Kidney glomerular epithelial cell (primary cell): Measurements from ENCODE around the gene TMEM63A.
"Not testable (repeated sequence)": the region's sequence is repeated elsewhere in the genome, so short reads cannot be mapped to it uniquely, and the experiment has no call there.

Experiments
- DNase-seq: peaks from one replicate; lab custom pipeline; 2025; lab: John Stamatoyannopoulos, UW

TMEM63A gene

DNA sequence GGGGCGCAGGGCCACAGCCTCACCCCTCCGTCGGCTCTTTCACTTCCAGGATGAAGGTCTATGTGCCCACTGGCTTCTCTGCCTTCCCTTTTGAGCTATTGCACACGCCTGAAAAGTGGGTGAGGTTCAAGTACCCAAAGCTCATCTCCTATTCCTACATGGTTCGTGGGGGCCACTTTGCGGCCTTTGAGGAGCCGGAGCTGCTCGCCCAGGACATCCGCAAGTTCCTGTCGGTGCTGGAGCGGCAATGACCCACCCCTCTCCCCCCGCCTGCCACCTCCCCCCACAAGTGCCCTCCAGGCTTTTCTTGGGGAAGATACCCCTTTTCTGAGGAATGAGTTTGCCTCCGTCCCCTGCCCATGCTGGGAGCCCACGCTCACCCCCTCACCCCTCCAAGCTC lies 37.1 kb downstream of the TMEM63A start:
- DNase-seq = no peak

DNA sequence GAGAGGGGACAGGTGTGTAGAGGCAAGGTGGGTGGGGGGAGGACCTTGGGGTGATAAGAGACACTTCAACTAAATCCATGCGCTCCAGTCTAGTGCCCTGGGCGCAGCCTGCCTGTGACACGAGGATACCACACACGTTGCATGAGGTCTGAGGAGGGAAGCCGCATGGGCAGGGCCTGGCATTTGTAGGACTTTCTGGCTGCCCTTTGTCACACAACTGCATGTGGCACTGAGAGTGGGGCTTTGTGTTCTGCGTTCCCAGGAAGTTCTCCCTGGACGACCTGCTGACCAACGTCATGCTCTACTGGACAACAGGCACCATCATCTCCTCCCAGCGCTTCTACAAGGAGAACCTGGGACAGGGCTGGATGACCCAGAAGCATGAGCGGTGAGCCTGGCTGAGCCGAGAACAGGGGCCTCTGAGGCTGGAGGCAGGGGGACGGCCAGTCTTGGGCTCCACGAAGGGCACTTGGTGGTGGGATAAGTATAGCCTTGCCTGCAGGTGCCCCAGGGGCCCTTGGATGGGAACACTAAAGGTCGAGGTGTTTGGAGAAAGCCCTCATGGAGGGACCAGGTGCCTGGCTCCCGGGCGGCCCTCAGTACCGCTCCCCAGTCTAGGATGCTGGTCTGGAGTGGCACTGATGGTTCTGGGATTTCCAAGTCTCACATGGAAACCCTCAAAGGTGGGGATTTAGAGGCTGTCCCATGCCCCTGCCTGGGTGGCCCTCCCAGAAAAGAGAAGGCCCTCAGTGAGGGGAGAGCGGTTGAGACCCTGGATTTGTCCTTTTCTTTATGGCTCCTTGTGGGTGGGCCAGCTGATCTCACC lies 37.7 kb downstream of the TMEM63A start:
- no peak for DNase-seq

DNA sequence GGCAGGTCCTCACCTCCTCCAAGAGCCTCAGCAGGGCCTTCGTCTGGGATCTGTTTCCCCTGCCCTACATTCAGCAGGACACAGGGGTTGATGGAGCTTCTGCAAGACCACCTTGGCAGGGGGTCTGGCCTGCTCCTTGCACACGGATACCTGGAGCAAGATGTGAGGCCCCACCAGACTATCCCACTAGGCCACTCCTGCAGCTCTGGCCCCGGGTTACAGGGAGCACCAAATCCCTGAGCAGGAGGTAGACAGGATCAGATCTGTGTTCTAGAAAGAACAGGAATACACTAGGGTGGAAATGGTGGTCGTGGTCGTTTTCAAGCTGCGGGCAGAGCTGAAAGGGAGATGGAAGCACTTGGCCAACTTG lies 38.8 kb downstream of the TMEM63A start:
- no peak for DNase-seq

DNA sequence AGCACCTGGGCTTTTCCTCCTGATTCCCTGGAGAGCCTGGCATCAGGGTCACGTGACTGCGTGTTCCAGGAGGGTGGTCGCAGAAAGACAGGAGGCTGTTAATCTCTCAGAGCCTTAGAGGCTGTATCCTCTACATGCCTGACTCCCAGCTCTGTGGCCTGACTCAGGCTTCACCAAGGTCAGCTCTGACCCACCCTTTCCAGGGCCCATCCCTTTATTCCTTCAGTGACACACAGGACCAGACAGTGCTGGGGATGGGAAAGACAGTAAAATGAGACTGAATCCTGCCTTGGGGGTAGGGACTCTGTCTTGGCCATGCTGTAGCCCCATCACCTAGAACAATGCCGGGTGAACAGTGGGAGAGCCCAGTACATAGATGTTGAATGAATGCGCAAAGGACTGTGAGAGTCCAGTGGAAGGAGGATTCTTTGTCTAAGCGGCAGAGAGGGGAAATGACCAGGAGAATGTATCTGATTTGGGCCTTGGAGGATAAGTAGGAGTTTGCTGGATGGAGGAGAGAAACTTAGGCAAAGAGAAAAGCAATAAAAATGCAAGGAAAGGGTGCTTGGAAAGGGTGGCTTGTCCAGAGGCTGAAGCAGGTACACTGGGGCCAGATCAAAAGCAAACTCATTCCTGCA lies 39.3 kb downstream of the TMEM63A start:
- DNase-seq = no peak

DNA sequence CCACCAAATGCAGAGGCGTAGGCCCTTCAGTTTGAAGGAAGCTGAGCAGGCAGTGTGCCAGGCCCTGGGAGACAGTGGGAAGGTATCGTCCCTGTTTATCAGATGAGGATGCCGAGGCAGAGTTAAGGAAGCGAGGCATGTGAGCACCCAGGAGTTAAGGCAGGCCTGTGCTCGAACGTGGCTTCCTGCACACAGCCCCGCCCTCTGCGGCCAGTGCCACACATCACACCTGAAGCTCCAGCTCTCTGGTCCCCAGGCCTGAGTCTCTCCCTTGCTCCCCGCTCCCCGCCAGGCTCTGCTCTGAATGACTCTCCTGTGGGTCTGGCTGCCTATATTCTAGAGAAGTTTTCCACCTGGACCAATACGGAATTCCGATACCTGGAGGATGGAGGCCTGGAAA lies 40.1 kb downstream of the TMEM63A start:
- DNase-seq = no peak

DNA sequence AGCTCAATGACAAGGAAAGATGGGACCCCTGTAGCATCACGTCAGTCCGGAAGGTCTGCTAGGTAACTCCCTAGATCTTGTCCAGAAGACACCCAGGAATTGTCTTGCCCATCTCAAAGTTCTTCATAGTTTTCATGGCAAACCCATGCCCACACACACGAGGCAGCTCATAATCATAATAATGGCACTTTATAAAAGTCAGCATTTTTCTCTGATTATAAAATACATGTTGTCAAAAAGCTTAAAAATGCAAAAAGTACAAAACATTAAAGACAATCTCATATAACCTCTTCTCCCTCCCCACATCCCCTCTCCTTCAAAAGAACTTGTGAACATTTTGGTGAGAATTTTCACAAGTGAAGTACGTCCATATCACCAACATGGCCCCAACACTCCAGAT lies 41.5 kb downstream of the TMEM63A start:
- DNase-seq = no peak

DNA sequence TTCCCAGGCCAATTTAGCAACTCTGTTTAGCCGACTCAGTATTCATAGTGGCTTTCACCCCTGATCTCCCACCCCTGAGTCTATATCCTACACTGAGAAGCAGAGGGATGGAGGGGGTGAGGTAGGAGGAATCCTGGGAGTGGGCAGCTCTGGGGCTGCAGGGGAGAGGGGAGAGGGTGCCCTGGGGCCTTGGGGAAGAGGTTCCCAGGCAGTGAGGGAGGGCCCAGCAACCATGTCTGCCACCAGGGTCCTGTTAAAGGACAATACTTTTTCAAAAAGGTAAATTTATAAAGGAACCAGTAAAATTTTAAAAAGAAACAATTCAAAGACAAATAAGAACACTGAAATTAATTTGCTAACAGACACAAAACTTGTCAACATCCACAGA lies 42.0 kb downstream of the TMEM63A start:
- DNase-seq = no peak

DNA sequence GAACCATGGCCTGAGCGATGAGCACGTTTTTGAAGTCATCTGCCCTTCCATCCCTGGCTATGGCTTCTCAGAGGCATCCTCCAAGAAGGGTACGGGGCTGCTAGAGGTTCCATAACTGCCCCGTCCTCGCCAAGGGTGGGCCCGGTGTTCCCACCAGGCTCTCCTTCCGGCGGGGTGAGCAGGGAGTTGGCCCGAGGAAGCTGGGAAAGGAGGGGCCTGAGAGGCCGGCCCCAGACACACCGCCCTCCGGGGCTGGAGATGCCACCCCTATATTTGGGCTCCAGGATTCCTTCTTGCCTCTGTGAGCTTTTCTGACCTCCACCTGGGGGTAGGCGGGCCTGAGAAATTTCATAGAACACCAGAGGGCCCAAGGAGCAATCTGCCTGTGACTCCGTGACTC lies 43.4 kb downstream of the TMEM63A start:
- DNase-seq = no peak

DNA sequence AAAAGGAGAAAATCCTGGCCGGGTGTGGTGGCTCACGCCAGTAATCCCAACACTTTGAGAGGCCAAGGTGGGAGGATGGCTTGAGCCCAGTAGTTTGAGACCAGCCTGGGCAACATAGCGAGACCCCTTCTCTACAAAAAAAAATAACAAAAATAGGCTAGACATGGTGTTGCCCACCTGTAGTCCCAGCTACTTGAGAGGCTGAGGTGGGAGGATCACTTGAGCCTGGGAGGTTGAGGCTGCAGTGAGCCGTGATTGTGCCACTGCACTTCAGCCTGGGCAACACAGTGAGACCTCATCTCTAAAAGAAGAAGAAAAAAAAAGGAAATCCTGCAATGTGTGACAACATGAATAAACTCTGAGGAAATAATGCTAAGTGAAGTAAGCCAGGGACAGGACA lies 45.9 kb downstream of the TMEM63A start:
- not testable (repeated sequence) for DNase-seq

DNA sequence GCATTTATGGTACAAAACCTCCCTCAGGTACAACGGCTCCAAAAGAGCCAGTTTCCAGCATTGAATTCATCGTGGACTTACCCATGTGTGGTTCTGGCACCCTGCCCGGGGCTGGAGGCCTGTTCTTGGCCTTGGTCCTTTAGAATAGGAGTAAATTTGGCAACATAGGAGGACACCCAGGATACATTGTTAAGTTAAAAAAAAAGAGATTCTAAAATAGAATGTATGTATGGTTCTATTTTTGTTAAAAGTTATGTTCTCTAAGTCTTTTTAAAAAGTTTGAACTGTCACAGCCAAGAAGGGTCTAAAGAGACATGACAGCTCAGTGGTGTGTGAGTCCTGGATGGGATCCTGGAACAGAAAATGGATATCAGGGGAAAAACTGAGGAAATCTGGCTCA lies 46.3 kb downstream of the TMEM63A start:
- no peak for DNase-seq

DNA sequence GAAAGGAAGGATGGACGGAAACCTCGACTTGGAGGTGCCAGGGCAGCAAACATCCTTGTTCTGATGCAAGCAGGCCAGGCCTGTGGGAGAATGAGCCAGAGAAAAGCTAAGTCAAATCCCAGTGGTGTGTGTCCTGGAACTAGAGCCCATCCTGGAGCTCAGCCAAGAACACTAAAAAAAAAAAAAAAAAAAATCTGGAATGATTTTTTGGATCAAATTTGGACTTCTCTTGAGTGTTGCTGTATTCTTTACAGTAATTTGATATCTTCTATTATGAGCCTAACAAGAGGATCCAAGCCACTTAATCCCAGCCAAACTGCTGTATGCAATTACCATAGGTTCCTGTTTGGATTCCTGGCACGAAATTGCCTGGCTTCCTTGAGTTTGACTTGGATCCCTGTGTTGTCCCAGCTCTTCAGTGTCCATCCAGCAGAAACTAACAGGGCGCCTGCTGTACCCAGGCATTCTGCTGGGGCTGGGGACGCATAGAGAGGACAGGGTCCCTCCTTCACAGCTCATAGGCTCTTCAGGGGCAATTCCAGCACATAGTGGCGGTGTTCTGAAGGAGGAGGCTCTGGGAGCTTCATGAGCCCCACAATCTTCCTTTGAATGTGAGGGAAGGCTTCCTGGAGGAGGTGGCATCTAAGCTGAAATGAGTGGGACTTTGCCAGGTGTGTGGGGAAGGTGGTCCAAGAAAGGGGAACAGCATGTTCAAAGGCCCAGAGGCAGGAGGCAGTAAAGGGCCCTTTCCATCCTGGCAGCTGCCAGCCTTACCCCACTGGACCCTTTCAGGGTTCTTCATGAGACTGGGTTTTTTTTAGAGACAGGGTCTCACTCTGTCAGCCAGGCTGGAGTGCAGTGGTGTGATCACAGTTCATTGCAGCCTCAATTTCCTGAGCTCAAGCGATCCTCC lies 47.5 kb downstream of the TMEM63A start:
- DNase-seq = no peak

DNA sequence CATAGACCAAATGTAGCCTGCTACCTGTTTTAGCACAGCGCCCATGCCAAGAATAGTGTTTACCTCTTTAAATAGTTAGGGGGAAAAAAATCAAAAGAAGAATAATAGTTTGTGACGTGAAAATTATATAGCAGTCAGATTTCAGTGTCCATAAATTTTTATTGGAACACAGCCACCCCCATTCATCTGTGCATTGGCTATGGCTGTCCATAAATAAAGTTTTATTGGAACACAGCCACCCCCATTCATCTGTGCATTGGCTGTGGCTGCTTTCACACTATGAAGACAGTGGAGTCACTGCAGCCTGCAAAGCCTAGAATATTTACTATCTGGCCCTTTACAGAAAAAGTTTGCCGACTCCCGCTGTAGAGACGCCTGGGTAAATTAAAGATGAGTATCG lies 51.3 kb downstream of the TMEM63A start:
- no peak for DNase-seq

DNA sequence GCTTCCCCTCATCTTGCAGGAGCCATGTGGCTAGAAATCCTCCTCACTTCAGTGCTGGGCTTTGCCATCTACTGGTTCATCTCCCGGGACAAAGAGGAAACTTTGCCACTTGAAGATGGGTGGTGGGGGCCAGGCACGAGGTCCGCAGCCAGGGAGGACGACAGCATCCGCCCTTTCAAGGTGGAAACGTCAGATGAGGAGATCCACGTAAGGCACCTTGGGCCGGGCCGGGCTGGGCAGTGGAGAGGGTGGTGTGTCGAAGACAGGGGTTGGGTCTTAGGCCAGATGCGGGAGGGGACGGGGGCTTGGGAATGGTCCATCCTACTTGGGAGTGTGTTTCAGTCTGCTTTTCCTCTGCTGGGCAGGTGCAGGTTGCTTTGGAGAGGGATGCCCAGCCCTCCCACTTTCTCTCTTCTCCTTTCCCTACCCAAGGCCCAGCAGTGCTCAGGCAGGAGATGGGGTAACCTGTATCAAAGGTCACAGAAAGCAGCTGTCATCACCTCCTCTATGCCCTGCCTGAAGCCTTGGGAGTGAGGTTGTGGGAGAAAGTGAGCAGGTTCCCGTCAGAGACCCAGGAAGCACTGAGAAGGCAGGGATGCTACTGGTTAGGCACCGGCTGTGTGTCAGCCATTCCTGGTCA lies 53.4 kb downstream of the TMEM63A start:
- DNase-seq = no peak

DNA sequence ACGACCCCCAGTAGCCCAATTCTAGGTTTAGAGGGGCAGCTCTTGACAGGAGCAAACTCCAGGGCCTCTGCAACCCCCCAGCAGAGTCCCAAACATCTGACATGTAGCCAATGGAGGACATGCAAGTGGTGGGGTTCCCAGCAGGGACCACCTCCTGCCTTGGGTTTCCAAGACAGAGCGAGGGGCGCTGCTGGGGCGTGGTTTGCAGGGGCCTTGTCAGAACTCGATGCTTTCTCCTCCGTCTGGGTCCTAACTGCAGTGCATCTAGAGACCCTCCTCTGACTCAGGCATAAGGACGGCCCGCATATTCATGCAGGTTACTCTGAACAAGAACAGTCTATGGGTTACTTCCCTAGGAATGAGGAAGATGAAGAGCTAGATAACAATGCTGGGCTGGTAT lies 55.1 kb downstream of the TMEM63A start:
- DNase-seq = no peak

DNA sequence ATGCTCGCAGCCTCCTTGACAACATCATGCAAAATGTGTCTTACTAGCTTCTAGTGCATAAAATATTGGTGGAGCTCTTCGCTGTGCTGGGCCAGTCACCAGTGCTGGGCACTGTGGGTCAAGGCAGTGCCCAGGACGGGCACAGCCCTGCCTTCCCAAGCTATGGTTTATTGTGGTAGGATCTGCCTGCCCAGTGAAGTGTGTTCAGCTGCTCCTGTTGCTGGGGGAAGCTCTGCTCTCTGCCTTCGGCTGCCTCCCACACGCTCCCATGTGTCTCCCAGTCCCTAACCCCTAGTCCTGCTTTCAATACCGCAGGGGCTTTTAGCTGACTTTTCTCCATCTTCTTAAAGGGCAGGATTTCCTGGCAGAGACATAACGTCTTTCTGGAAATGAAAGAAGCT lies 56.6 kb downstream of the TMEM63A start:
- DNase-seq = peak; percentile 44

DNA sequence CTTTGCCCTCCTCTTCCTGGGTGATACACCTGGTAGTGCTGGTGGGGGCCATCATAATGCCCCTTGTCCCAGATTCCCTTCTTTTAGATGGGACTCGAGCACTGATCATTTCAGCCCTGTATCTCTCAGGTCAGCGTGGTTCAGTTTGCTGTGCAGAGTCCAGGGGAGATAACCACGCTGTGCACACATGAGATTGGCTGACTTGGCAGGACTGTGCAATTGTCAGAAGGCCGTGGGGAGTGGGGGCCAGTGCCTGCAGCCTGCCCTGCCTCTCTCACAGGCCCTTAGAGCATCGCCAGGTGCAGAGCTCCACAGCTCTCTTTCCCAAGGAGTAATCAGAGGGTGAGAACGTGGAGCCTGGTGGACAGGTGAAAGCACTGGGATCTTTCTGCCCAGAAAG lies 57.1 kb downstream of the TMEM63A start:
- DNase-seq = no peak

DNA sequence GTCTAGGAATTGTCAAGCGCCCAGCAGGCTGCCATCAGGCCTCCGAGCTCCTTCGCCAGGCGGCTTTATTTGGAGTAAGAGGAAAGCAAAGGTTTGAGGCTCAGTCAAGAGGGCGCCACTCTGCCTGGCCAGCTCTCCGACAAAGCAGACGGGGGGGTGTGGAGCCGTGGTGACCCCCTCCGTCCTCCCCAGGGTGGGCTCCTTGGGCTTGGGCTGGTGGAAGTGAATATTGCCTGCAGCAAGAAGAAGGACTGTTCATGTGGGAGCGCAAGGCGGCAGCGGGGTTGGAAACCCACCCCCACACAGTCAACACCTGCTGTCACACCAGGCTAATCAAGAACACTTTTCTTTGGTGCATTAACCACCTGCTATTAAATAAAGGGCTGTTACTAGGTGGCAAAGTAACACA lies 57.6 kb downstream of the TMEM63A start:
- no peak for DNase-seq

DNA sequence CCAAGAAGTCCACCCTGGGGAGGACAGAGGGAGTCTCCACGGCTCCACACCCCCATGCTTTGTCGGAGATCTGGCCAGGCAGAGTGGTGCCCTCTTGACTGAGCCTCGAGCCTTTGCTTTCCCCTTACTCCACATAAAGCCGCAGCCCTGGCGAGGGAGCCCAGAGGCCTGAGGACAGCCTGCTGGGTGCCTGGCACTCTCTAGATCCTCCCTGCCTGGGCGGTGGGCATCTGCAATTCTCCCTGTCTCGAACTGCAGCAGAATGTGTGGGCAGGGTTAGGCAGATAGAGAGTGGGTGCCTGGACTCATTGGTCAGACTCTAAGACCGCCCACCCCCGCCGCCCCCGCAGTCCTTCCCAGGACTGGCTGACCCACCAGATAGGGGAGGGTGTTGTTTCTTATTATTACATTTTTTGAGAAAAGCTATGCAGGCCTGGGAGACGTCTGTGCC lies 58.3 kb downstream of the TMEM63A start:
- no peak for DNase-seq

DNA sequence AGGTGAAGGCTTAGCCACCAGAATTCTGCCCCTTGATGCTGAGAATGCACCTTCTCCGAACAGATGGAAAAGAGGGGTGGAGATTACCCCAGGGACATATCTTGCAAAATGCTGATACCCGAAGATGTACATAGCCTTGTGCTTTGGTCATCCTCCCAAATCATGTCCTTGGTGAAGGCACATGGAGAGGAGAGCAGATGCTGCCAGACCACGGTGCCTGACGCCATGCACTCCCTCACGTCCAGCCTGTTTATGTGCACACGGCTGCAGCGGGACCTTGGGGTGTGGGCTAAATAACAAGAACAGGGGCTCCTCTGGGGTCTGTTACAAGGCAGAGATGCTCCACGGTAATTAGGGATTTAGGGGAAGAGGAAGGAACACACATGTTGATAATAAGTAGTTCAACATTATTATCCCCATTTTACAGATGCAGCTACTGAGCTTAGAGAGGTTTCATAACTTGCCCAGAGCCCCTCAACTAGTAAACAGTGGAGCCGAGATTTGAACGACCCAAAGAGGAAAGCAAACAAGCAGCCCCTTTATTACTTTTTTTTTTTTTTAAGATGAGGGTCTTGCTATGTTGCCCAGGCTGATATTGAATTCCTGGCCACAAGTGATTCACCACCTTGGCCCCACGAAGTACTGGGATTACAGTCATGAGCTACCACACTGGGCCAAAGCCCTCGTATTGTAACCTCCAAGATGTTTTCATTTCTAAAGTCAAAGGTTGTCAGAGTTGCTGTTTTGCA lies 59.4 kb downstream of the TMEM63A start:
- no peak for DNase-seq

DNA sequence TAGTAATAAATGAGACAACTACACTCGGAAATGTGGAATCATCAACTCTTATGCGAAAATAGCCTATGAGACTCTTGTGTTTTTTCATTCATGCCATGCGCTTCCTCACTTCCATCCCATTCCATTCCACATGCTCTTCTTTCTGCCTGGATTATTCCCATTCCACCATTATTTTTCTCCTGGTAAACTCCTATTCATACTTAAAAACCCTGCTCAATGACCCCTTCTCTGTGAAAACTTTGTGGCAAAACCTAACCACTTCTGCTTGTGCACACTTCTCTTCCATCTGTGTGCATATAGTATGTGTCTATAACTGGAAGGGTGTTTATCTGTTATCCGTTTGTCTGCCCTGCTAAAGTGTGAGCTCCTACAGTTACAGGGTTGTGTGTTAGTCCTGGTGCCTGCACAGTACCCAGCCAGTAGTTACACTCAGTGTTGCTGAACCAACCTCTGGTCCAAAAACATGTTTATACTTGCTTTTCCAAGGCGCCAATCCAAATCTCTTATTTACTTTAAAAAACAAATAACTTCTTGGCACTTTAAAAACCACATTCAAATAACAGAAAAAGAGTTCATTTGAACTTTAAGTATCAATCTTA lies 61.6 kb downstream of the TMEM63A start:
- no peak for DNase-seq
